Immature natural killer cell (primary cell): Measurements from ENCODE around the gene SPRED1. TPM values are rescaled to one million over a fixed set of nuclear protein-coding genes. Genes with fewer than 3 reads are reported as not detected.
A peak's percentile ranks its signal among the peaks of the same experiment; 100 is the strongest.
"Not testable (repeated sequence)": the region's sequence is repeated elsewhere in the genome, so short reads cannot be mapped to it uniquely, and the experiment has no call there.

ENCODE experiments used
- DNase-seq, 3 donors: peaks; one replicate each; pipeline ENCODE4 v3.0.0; 2022; ENCODE audit warnings: mixed read lengths in 1 of 3
- H3K27ac Mint-ChIP-seq, 6 donors: one replicate each; pipeline ENCODE4 v1.8.0; 2020; ENCODE audit warnings: mixed read lengths in 6 of 6, mild to moderate bottlenecking in 5 of 6, inconsistent platforms in 4 of 6, moderate library complexity in 3 of 6
- H3K27me3 Mint-ChIP-seq, 3 donors: one replicate each; pipeline ENCODE4 v1.8.0; 2020 to 2021; ENCODE audit warnings: low read depth in 3 of 3, mild to moderate bottlenecking in 3 of 3, mixed read lengths in 3 of 3, moderate library complexity in 3 of 3, inconsistent platforms in 1 of 3
- H3K36me3 Mint-ChIP-seq, 3 donors: one replicate each; pipeline ENCODE4 v1.8.0; 2020; ENCODE audit warnings: mixed read lengths in 3 of 3, inconsistent platforms in 2 of 3, mild to moderate bottlenecking in 2 of 3
- H3K4me1 Mint-ChIP-seq, 2 donors: one replicate each; pipeline ENCODE4 v1.8.0; 2020; ENCODE audit warnings: inconsistent platforms in 2 of 2, mild to moderate bottlenecking in 2 of 2, mixed read lengths in 2 of 2, moderate library complexity in 1 of 2
- H3K4me3 Mint-ChIP-seq, 5 donors: one replicate each; pipeline ENCODE4 v1.8.0; 2020; ENCODE audit warnings: mild to moderate bottlenecking in 5 of 5, mixed read lengths in 5 of 5, inconsistent platforms in 3 of 5, moderate library complexity in 3 of 5
- H3K9me3 Mint-ChIP-seq, 6 donors: one replicate each; pipeline ENCODE4 v1.8.0; 2020; ENCODE audit warnings: mild to moderate bottlenecking in 6 of 6, mixed read lengths in 6 of 6, inconsistent platforms in 4 of 6, moderate library complexity in 3 of 6
- polyA plus RNA-seq, 3 donors: library from polyadenylated mRNA; unstranded; fragments of 300-500 nt; fragmentation: Illumina TruSeq; gene quantifications; one replicate each; pipeline ENCODE4 v1.2.3, GENCODE V29; 2021

Gene SPRED1
- polyA plus RNA-seq, 3 donors from 2014 or later: 0.10 to 0.99 TPM; not detected in 1

GRCh38 chr15:38254051-38254883 is 1.6 kb downstream of the SPRED1 start:
- H3K9me3 Mint-ChIP-seq: no peaks in the 10 kb centered on the region
- DNase-seq: peak; percentile 16 to 43 (median 35)
- H3K27ac Mint-ChIP-seq: peak overlapping the region; percentile 53 to 75 (median 58)
- H3K36me3 Mint-ChIP-seq: no peaks in the 10 kb centered on the region
- H3K27me3 Mint-ChIP-seq: peaks cover 14 to 26% (median 20%) of the 10 kb centered on the region in 3 donors
- H3K4me1 Mint-ChIP-seq: peaks cover 33 to 36% of the 10 kb centered on the region in 2 donors
- H3K4me3 Mint-ChIP-seq: peak overlapping the region; percentile 83 to 93 (median 89)

GRCh38 chr15:38255690-38256089 is 3.1 kb downstream of the SPRED1 start:
- no peak overlapping the region for H3K27ac Mint-ChIP-seq
- no peaks in the 10 kb centered on the region for H3K36me3 Mint-ChIP-seq
- H3K27me3 Mint-ChIP-seq: peaks cover 14 to 20% (median 19%) of the 10 kb centered on the region in 3 donors
- peaks cover 28 to 33% of the 10 kb centered on the region in 2 donors for H3K4me1 Mint-ChIP-seq
- H3K4me3 Mint-ChIP-seq: no peak overlapping the region
- H3K9me3 Mint-ChIP-seq: no peaks in the 10 kb centered on the region
- DNase-seq: no peak

GRCh38 chr15:38257676-38258075 is 5.0 kb downstream of the SPRED1 start:
- no peak overlapping the region for H3K27ac Mint-ChIP-seq
- DNase-seq: no peak
- peaks cover 18 to 21% of the 10 kb centered on the region in 2 donors for H3K4me1 Mint-ChIP-seq
- no peaks in the 10 kb centered on the region for H3K9me3 Mint-ChIP-seq
- H3K36me3 Mint-ChIP-seq: no peaks in the 10 kb centered on the region
- peaks cover 3 to 7% (median 6%) of the 10 kb centered on the region in 3 donors for H3K27me3 Mint-ChIP-seq
- H3K4me3 Mint-ChIP-seq: no peak overlapping the region

- H3K27me3 Mint-ChIP-seq: no peaks in the 10 kb centered on the region
These were observed 6.5 kb downstream of the SPRED1 start for GRCh38 chr15:38259134-38259533.

GRCh38 chr15:38260077-38260476 is 7.4 kb downstream of the SPRED1 start:
- H3K27me3 Mint-ChIP-seq: no peaks in the 10 kb centered on the region
- H3K36me3 Mint-ChIP-seq: no peaks in the 10 kb centered on the region
- DNase-seq: no peak
- no peak overlapping the region for H3K27ac Mint-ChIP-seq
- H3K4me1 Mint-ChIP-seq: peaks cover 0 to under 1% of the 10 kb centered on the region in 2 donors
- no peaks in the 10 kb centered on the region for H3K9me3 Mint-ChIP-seq
- no peak overlapping the region for H3K4me3 Mint-ChIP-seq

More at GRCh38 chr15:38259134-38259533, 6.5 kb downstream of the SPRED1 start:
- Mint-ChIP-seq H3K4me3 (no peak overlapping the region), H3K36me3 (no peaks in the 10 kb centered on the region), H3K4me1 (peaks cover 6 to 10% of the 10 kb centered on the region in 2 donors), H3K9me3 (no peaks in the 10 kb centered on the region), H3K27ac (no peak overlapping the region)
- DNase-seq: no peak

GRCh38 chr15:38263251-38263650 is 10.6 kb downstream of the SPRED1 start:
- no peak overlapping the region for H3K27ac Mint-ChIP-seq
- H3K36me3 Mint-ChIP-seq: no peaks in the 10 kb centered on the region
- H3K27me3 Mint-ChIP-seq: no peaks in the 10 kb centered on the region
- H3K9me3 Mint-ChIP-seq: no peaks in the 10 kb centered on the region
- H3K4me1 Mint-ChIP-seq: no peaks in the 10 kb centered on the region
- DNase-seq: no peak
- H3K4me3 Mint-ChIP-seq: no peak overlapping the region

- Mint-ChIP-seq H3K36me3 (no peaks in the 10 kb centered on the region), H3K9me3 (no peaks in the 10 kb centered on the region)
These were observed 11.4 kb downstream of the SPRED1 start for GRCh38 chr15:38263996-38264395.

GRCh38 chr15:38266247-38266986 is 13.8 kb downstream of the SPRED1 start:
- Mint-ChIP-seq H3K36me3 (no peaks in the 10 kb centered on the region), H3K9me3 (no peaks in the 10 kb centered on the region), H3K27ac (peak overlapping the region in 1 of 6 donors; percentile 15), H3K4me3 (no peak overlapping the region), H3K27me3 (no peaks in the 10 kb centered on the region), H3K4me1 (no peaks in the 10 kb centered on the region)
- DNase-seq: no peak

More at GRCh38 chr15:38263996-38264395, 11.4 kb downstream of the SPRED1 start:
- Mint-ChIP-seq H3K4me1 (no peaks in the 10 kb centered on the region), H3K4me3 (no peak overlapping the region), H3K27ac (no peak overlapping the region), H3K27me3 (no peaks in the 10 kb centered on the region)
- DNase-seq: no peak

- no peak for DNase-seq
- H3K27me3 Mint-ChIP-seq: peaks cover 0 to 2% (median 0%) of the 10 kb centered on the region in 3 donors
- no peaks in the 10 kb centered on the region for H3K4me1 Mint-ChIP-seq
- no peak overlapping the region for H3K4me3 Mint-ChIP-seq
- no peaks in the 10 kb centered on the region for H3K9me3 Mint-ChIP-seq
- H3K36me3 Mint-ChIP-seq: no peaks in the 10 kb centered on the region
- no peak overlapping the region for H3K27ac Mint-ChIP-seq
These were observed 14.9 kb downstream of the SPRED1 start for GRCh38 chr15:38267421-38268022.

- H3K36me3 Mint-ChIP-seq: no peaks in the 10 kb centered on the region
- no peak overlapping the region for H3K4me3 Mint-ChIP-seq
- no peaks in the 10 kb centered on the region for H3K9me3 Mint-ChIP-seq
- H3K27me3 Mint-ChIP-seq: peaks cover 0 to 4% (median 2%) of the 10 kb centered on the region in 3 donors
- peaks cover 5 to 14% of the 10 kb centered on the region in 2 donors for H3K4me1 Mint-ChIP-seq
- DNase-seq: no peak
- H3K27ac Mint-ChIP-seq: no peak overlapping the region
These were observed 18.5 kb downstream of the SPRED1 start for GRCh38 chr15:38271144-38271543.

GRCh38 chr15:38271895-38272294 is 19.3 kb downstream of the SPRED1 start:
- DNase-seq: no peak
- no peak overlapping the region for H3K27ac Mint-ChIP-seq
- H3K9me3 Mint-ChIP-seq: no peaks in the 10 kb centered on the region
- peaks cover 0 to 4% (median 2%) of the 10 kb centered on the region in 3 donors for H3K27me3 Mint-ChIP-seq
- H3K4me3 Mint-ChIP-seq: no peak overlapping the region
- H3K36me3 Mint-ChIP-seq: no peaks in the 10 kb centered on the region
- peaks cover 5 to 14% of the 10 kb centered on the region in 2 donors for H3K4me1 Mint-ChIP-seq

GRCh38 chr15:38272431-38272830 is 19.8 kb downstream of the SPRED1 start:
- not testable (repeated sequence) for H3K36me3 Mint-ChIP-seq, H3K27ac Mint-ChIP-seq, H3K9me3 Mint-ChIP-seq, DNase-seq, H3K4me3 Mint-ChIP-seq, H3K27me3 Mint-ChIP-seq
- H3K4me1 Mint-ChIP-seq: peaks cover 5 to 14% of the 10 kb centered on the region in 2 donors

GRCh38 chr15:38274135-38274534 is 21.5 kb downstream of the SPRED1 start:
- Mint-ChIP-seq H3K27ac (no peak overlapping the region), H3K9me3 (no peaks in the 10 kb centered on the region), H3K36me3 (no peaks in the 10 kb centered on the region), H3K4me1 (peaks cover 5 to 14% of the 10 kb centered on the region in 2 donors), H3K4me3 (no peak overlapping the region), H3K27me3 (peaks cover 0 to 4% (median 4%) of the 10 kb centered on the region in 3 donors)
- DNase-seq: no peak

GRCh38 chr15:38275959-38276358 is 23.3 kb downstream of the SPRED1 start:
- Mint-ChIP-seq H3K36me3 (no peaks in the 10 kb centered on the region), H3K27ac (no peak overlapping the region), H3K27me3 (peaks cover 0 to 4% (median 4%) of the 10 kb centered on the region in 3 donors), H3K4me3 (no peak overlapping the region), H3K4me1 (peaks cover 5 to 14% of the 10 kb centered on the region in 2 donors), H3K9me3 (no peaks in the 10 kb centered on the region)
- no peak for DNase-seq
